GM10266 (cell line): Measurements from ENCODE around the gene CFAP161.

Experiments
- DNase-seq: peaks from one replicate; pipeline ENCODE4 v3.0.0; 2012; ENCODE audit errors: extremely low spot score
- CTCF ChIP-seq: IDR thresholded peaks from 2 replicates; pipeline ENCODE4 v1.5.1; 2012; ENCODE audit warnings: mild to moderate bottlenecking, low read depth; ENCODE audit not compliant: control insufficient read depth, insufficient read depth; ENCODE audit errors: missing control alignments

Gene CFAP161

GRCh38 chr15:81160312-81161159 lies 26.5 kb downstream of the CFAP161 start:
- no peak for DNase-seq
- no peak for TF ChIP-seq CTCF

GRCh38 chr15:81161160-81161673 lies 27.1 kb downstream of the CFAP161 start:
- TF ChIP-seq CTCF: no peak
- DNase-seq: no peak

GRCh38 chr15:81161851-81162250 lies 27.8 kb downstream of the CFAP161 start:
- TF ChIP-seq CTCF: no peak

GRCh38 chr15:81163961-81164800 lies 30.1 kb downstream of the CFAP161 start:
- no peak for DNase-seq
- peak; percentile 20 for TF ChIP-seq CTCF

More at GRCh38 chr15:81161851-81162250, 27.8 kb downstream of the CFAP161 start:
- DNase-seq: no peak

- no peak for TF ChIP-seq CTCF
- no peak for DNase-seq
Observed at GRCh38 chr15:81165535-81165934, 31.5 kb downstream of the CFAP161 start.

GRCh38 chr15:81166636-81167305 lies 32.7 kb downstream of the CFAP161 start:
- no peak for DNase-seq
- no peak for TF ChIP-seq CTCF
